Neuronal stem cell (in vitro differentiated cells): ENCODE results near the gene HSD17B7.
A peak's percentile ranks its signal among the peaks of the same experiment; 100 is the strongest.
"Not testable (repeated sequence)": the region's sequence is repeated elsewhere in the genome, so short reads cannot be mapped to it uniquely, and the experiment has no call there.

Source experiments
- DNase-seq: peaks from one replicate; pipeline ENCODE4 v3.0.0-alpha.2; 2013; ENCODE audit warnings: low spot score
- H2AFZ ChIP-seq: one replicate; pipeline ENCODE4 v1.6.1; 2013; ENCODE audit warnings: mild to moderate bottlenecking, low read length, inconsistent platforms
- H2AK5ac ChIP-seq: 2 replicates; pipeline ENCODE4 v1.6.1; 2013; ENCODE audit warnings: low read depth, mild to moderate bottlenecking, inconsistent platforms, low read length, moderate library complexity, mixed read lengths
- H2BK120ac ChIP-seq: 2 replicates; pipeline ENCODE4 v1.6.1; 2013; ENCODE audit warnings: low read depth, mild to moderate bottlenecking, inconsistent platforms, low read length, moderate library complexity, mixed read lengths
- H2BK12ac ChIP-seq: one replicate; pipeline ENCODE4 v1.6.1; 2013; ENCODE audit warnings: low read length, inconsistent platforms
- H2BK15ac ChIP-seq: 2 replicates; pipeline ENCODE4 v1.6.1; 2013; ENCODE audit warnings: mild to moderate bottlenecking, low read length, inconsistent platforms, mixed read lengths
- H2BK5ac ChIP-seq: one replicate; pipeline ENCODE4 v1.6.1; 2013; ENCODE audit warnings: inconsistent platforms, mild to moderate bottlenecking, low read length, moderate library complexity
- H3K14ac ChIP-seq: one replicate; pipeline ENCODE4 v1.6.1; 2013; ENCODE audit warnings: low read length, inconsistent platforms
- H3K18ac ChIP-seq: 2 replicates; pipeline ENCODE4 v1.6.1; 2013; ENCODE audit warnings: low read length, inconsistent platforms
- H3K23ac ChIP-seq: 2 replicates; pipeline ENCODE4 v1.6.1; 2013; ENCODE audit warnings: low read depth, mild to moderate bottlenecking, mixed read lengths, low read length, inconsistent platforms; ENCODE audit not compliant: poor library complexity
- H3K27ac ChIP-seq: replicated peaks from 3 replicates; pipeline ENCODE4 v1.5.1; 2013; ENCODE audit warnings: low read length, inconsistent platforms
- H3K27me3 ChIP-seq, 3 experiments: 2 replicates each; pipeline ENCODE4 v1.6.1; 2013; ENCODE audit warnings: low read length in 3 of 3, mild to moderate bottlenecking in 2 of 3, inconsistent platforms in 1 of 3, low read depth in 1 of 3, mixed read lengths in 1 of 3, moderate library complexity in 1 of 3; ENCODE audit not compliant: control insufficient read depth in 3 of 3, insufficient read depth in 3 of 3
- H3K36me3 ChIP-seq, 2 donors: replicated peaks in 1 of 2; 2 replicates each; pipeline ENCODE4 v1.6.1; 2013; ENCODE audit warnings: low read length in 2 of 2; ENCODE audit not compliant: control insufficient read depth in 2 of 2, insufficient read depth in 2 of 2
- H3K4ac ChIP-seq: 2 replicates; pipeline ENCODE4 v1.6.1; 2013; ENCODE audit warnings: inconsistent platforms, mild to moderate bottlenecking, low read length, moderate library complexity
- H3K4me1 ChIP-seq, 2 donors: 1 replicate in 1 of 2; 2 replicates in 1 of 2; pipeline ENCODE4 v1.6.1; 2013; ENCODE audit warnings: low read length in 2 of 2, low read depth in 1 of 2; ENCODE audit not compliant: control insufficient read depth in 2 of 2, insufficient read depth in 1 of 2
- H3K4me2 ChIP-seq: one replicate; pipeline ENCODE4 v1.6.1; 2013; ENCODE audit warnings: mild to moderate bottlenecking, low read length, inconsistent platforms; ENCODE audit not compliant: insufficient read depth, poor library complexity, severe bottlenecking
- H3K4me3 ChIP-seq, 2 donors: 2 replicates each; pipeline ENCODE4 v1.5.1; 2013; ENCODE audit warnings: low read length in 2 of 2, mild to moderate bottlenecking in 2 of 2, inconsistent platforms in 1 of 2, moderate library complexity in 1 of 2
- H3K79me1 ChIP-seq: one replicate; pipeline ENCODE4 v1.6.1; 2013; ENCODE audit warnings: low read depth, mild to moderate bottlenecking, inconsistent platforms, low read length, moderate library complexity
- H3K9ac ChIP-seq: one replicate; pipeline ENCODE4 v1.6.1; 2013; ENCODE audit warnings: mild to moderate bottlenecking, low read depth, low read length, inconsistent platforms; ENCODE audit not compliant: poor library complexity
- H3K9me3 ChIP-seq, 2 donors: replicated peaks in 1 of 2; 2 replicates each; pipeline versions ENCODE3 to v1.6.1; 2013; ENCODE audit warnings: low read length in 2 of 2, mild to moderate bottlenecking in 2 of 2, inconsistent platforms in 1 of 2, low read depth in 1 of 2, mixed read lengths in 1 of 2, moderate library complexity in 1 of 2; ENCODE audit not compliant: control insufficient read depth in 2 of 2, insufficient read depth in 1 of 2
- H4K8ac ChIP-seq: one replicate; pipeline ENCODE4 v1.6.1; 2013; ENCODE audit warnings: low read depth, mild to moderate bottlenecking, inconsistent platforms, low read length, moderate library complexity
- H4K91ac ChIP-seq: one replicate; pipeline ENCODE4 v1.6.1; 2013; ENCODE audit warnings: low read length, low read depth, mild to moderate bottlenecking, inconsistent platforms; ENCODE audit not compliant: poor library complexity
- WGBS, 2 donors: extraction: QIAGEN DNeasy Blood & Tissue Kit; methylation state at CpG; one replicate each; pipeline ENCODE4 v1.1.7; 2013; ENCODE audit warnings: missing lambda C conversion rate in 2 of 2, mixed read lengths in 1 of 2; ENCODE audit not compliant: insufficient read length in 2 of 2, insufficient replicate concordance in 1 of 2; ENCODE audit errors: extremely low coverage in 2 of 2; 5-methylcytosine and 5-hydroxymethylcytosine counted together

HSD17B7 gene

DNA sequence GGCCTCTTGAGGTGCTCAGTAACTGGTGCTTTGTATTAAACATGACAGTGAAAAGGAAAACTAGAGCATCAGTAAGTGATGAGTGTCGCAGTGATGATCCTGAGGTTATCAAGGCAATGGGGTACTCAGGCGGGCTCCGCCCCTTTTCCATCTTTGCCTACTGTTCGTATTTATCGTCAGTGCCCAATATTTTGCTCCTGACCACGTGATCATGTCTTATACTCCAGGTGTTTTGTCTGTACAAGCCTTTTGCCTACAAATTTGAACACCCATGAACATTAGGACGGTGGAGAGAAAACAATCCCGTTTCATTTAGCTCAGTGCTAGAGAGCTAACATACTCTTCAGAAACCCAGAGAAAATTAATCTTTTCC is 469 bp downstream of the HSD17B7 start:
- H3K9ac ChIP-seq, H3K79me1 ChIP-seq, H2BK12ac ChIP-seq, H2AFZ ChIP-seq, H3K14ac ChIP-seq, H3K23ac ChIP-seq, H3K9me3 ChIP-seq, H2BK15ac ChIP-seq, H3K4ac ChIP-seq, H3K18ac ChIP-seq, H3K4me1 ChIP-seq, H3K27ac ChIP-seq, H2AK5ac ChIP-seq, H4K91ac ChIP-seq, H3K27me3 ChIP-seq, H2BK120ac ChIP-seq, H4K8ac ChIP-seq, DNase-seq, H2BK5ac ChIP-seq: not testable (repeated sequence)
- Histone ChIP-seq H3K4me3 (peak overlapping the region; percentile 58 to 79), H3K36me3 (peaks cover 2 to 35% of the 10 kb centered on the region in 2 donors), H3K4me2 (peak overlapping the region; percentile 26)
- WGBS, 2 donors = no CpG with 5 or more reads among the region's 8 CpGs

DNA sequence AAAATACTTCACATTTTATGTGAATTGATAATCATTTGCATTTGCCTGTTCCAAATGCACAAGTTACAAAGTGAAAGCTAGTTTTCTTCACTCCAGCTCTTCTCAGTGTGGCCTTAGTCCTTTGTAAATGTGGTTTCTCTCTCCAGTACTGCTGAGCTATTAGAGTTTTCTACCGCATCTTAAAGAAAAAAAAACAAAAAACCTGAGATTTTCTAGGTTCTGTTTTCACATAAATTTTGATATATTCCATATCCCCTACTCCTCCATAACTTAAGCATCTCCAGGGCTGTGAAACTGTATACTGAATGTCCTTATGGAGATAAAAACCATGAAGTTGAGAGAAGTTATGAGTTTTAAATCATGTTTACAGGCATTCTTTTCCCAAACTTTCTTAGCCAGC is 3.8 kb downstream of the HSD17B7 start:
- not testable (repeated sequence) for H4K8ac ChIP-seq, H3K9ac ChIP-seq, H3K79me1 ChIP-seq, DNase-seq, H3K18ac ChIP-seq, H3K4me1 ChIP-seq, H2BK12ac ChIP-seq, H3K4me2 ChIP-seq, H2BK5ac ChIP-seq, H2AFZ ChIP-seq, H2BK15ac ChIP-seq, H3K4ac ChIP-seq, H3K4me3 ChIP-seq, H3K27ac ChIP-seq, H3K27me3 ChIP-seq, H4K91ac ChIP-seq, H3K23ac ChIP-seq, H2BK120ac ChIP-seq, H3K14ac ChIP-seq, H2AK5ac ChIP-seq, H3K9me3 ChIP-seq
- peaks cover 2 to 63% of the 10 kb centered on the region in 2 donors for H3K36me3 ChIP-seq
- WGBS, 2 donors = no CpG with 5 or more reads among the region's 1 CpG

DNA sequence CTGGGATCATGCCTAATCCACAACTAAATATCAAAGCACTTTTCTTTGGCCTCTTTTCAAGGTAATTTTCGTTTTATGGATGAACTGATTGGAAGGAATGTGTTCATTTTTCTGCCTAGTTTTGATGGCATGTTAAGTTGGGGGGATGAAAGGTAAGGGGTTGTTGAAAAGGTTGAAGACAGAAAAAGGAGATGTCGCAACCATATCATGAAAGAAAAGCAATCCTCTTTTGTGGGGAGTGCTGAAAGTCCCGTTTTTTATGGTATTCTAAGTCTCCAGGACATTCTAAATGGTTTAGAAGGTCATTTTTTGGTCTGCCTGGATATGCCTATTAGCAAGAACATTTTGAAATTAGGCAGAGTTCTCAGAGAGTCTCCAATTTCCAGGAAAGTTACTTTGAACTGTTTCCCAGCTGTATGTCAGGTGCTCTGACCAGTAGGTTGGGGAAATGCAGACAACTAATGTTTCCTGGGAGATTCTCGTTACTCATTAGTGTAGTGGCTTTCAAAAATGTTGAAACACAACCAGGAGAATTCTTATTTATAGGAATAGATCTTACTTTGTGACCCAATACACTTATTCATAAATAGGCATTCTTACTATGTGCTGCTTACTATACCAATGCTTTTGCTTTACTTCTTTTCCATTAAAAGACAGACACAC is 6.2 kb downstream of the HSD17B7 start:
- H3K27me3 ChIP-seq, H2AK5ac ChIP-seq, H3K27ac ChIP-seq, H2BK12ac ChIP-seq, H3K18ac ChIP-seq, H2BK120ac ChIP-seq, H3K79me1 ChIP-seq, H3K9me3 ChIP-seq, H2BK15ac ChIP-seq, H3K9ac ChIP-seq, H4K91ac ChIP-seq, H3K4me3 ChIP-seq, H2AFZ ChIP-seq, DNase-seq, H3K4me2 ChIP-seq, H4K8ac ChIP-seq, H3K14ac ChIP-seq, H3K4me1 ChIP-seq, H2BK5ac ChIP-seq, H3K4ac ChIP-seq, H3K23ac ChIP-seq: not testable (repeated sequence)
- WGBS, 2 donors = no CpG with 5 or more reads among the region's 4 CpGs
- H3K36me3 ChIP-seq = peaks cover 9 to 85% of the 10 kb centered on the region in 2 donors

DNA sequence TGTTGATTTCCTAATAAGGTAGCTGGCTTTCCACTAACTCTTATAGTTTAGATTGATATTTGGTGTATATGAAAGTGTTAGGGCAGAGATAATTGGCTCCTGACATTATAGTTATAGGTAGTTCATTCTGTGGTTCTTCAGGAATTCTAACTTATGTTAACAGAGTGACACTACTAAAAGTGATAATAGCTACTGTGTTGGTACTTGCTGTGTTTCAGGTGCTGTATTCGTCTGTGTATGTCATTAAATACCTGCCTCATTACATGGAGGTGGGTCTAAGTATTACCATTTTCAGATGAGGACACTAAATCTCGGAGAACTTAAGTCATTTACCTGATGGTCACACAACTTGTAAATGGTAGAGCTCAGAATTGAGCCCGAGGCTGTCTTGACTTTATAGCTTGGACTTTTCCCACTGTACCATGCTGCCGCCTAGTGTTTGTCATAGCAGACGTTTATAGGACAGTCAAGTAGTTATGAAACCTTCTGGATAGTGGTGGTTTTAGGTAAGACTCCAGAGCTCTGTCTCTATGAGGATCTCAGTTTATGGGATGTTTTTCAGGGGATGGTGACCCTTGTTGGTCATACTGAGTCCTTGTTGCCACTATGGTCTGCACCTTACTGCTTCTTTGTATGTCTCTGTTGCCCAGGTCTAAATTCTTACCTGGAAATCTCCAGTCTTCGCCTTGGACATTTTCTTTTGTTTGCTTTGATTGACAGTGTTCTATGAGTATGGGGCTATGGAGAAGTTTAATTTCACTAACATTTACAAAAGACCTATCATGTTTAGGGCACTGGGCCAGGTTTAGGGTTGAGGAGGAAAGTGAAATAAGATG is 9.7 kb downstream of the HSD17B7 start:
- H2BK15ac ChIP-seq, H3K9me3 ChIP-seq, H3K4me1 ChIP-seq, H3K4me2 ChIP-seq, H3K27ac ChIP-seq, H4K8ac ChIP-seq, H3K4me3 ChIP-seq, H4K91ac ChIP-seq, H2BK120ac ChIP-seq, H3K9ac ChIP-seq, H3K4ac ChIP-seq, H3K27me3 ChIP-seq, H3K18ac ChIP-seq, H2BK5ac ChIP-seq, H3K14ac ChIP-seq, H3K23ac ChIP-seq, H2BK12ac ChIP-seq, H3K79me1 ChIP-seq, H2AFZ ChIP-seq, H2AK5ac ChIP-seq: not testable (repeated sequence)
- DNase-seq = peak; percentile 15
- no CpG with 5 or more reads among the region's 6 CpGs for WGBS, 2 donors
- peaks cover 8 to 87% of the 10 kb centered on the region in 2 donors for H3K36me3 ChIP-seq
